HG03175 (cell line): ENCODE data around the gene MARCKS.

Experiments used
- ATAC-seq: cut with Tn5 transposase; IDR thresholded peaks from one replicate; pipeline ENCODE4 v1.9.1; 2021; ENCODE audit warnings: mild to moderate bottlenecking, moderate library complexity; ENCODE audit not compliant: unreplicated experiment

The MARCKS gene

GRCh38 chr6:113856625-113857555, at the start of gene MARCKS:
TSS of gene MARCKS (plus strand) at chr6:113857345. CDS start at chr6:113857746, 401 bp downstream.
- peak; percentile 40 for ATAC-seq

- peak; percentile 73 for ATAC-seq
Measured at GRCh38 chr6:113809826-113810225, 47.3 kb upstream of the MARCKS start.

GRCh38 chr6:113813142-113813541, 44.0 kb upstream of the MARCKS start:
- ATAC-seq, result no peak

- no peak for ATAC-seq
Measured at GRCh38 chr6:113818578-113818977, 38.6 kb upstream of the MARCKS start.

- ATAC-seq, result no peak
Measured at GRCh38 chr6:113819169-113819830, 37.8 kb upstream of the MARCKS start.

- no peak for ATAC-seq
Measured at GRCh38 chr6:113820761-113821160, 36.4 kb upstream of the MARCKS start.

GRCh38 chr6:113821445-113821844, 35.7 kb upstream of the MARCKS start:
- ATAC-seq, result no peak

- no peak for ATAC-seq
Measured at GRCh38 chr6:113823916-113824315, 33.2 kb upstream of the MARCKS start.

GRCh38 chr6:113824411-113824810, 32.7 kb upstream of the MARCKS start:
- ATAC-seq, result no peak

GRCh38 chr6:113824866-113825265, 32.3 kb upstream of the MARCKS start:
- ATAC-seq, result no peak

- no peak for ATAC-seq
Measured at GRCh38 chr6:113825781-113826180, 31.4 kb upstream of the MARCKS start.

GRCh38 chr6:113828984-113829695, 28.0 kb upstream of the MARCKS start:
- ATAC-seq, result no peak

- no peak for ATAC-seq
Measured at GRCh38 chr6:113829696-113830045, 27.5 kb upstream of the MARCKS start.

GRCh38 chr6:113830140-113830539, 27.0 kb upstream of the MARCKS start:
- ATAC-seq, result no peak

- ATAC-seq, result no peak
Measured at GRCh38 chr6:113833537-113833936, 23.6 kb upstream of the MARCKS start.

- no peak for ATAC-seq
Measured at GRCh38 chr6:113837170-113837569, 20.0 kb upstream of the MARCKS start.

GRCh38 chr6:113842165-113842564, 15.0 kb upstream of the MARCKS start:
- ATAC-seq, result no peak

- ATAC-seq, result no peak
Measured at GRCh38 chr6:113843500-113844073, 13.6 kb upstream of the MARCKS start.

- ATAC-seq, result no peak
Measured at GRCh38 chr6:113846577-113846976, 10.6 kb upstream of the MARCKS start.

- no peak for ATAC-seq
Measured at GRCh38 chr6:113847447-113847846, 9.7 kb upstream of the MARCKS start.

- no peak for ATAC-seq
Measured at GRCh38 chr6:113848280-113848679, 8.9 kb upstream of the MARCKS start.
